Mammary epithelial cell (primary cell): ENCODE data around the gene PTPN20.

Experiments
- CTCF ChIP-seq, 2 donors: IDR thresholded peaks in 1 of 2; conservative IDR thresholded peaks in 1 of 2; 2 replicates each; pipeline ENCODE4 v1.5.1; 2011 to 2012; ENCODE audit warnings: inconsistent platforms in 2 of 2, low read length in 2 of 2, mild to moderate bottlenecking in 2 of 2, control low read depth in 1 of 2, low read depth in 1 of 2; ENCODE audit not compliant: insufficient read depth in 1 of 2; ENCODE audit errors: extremely low read depth in 1 of 2
- EZH2 ChIP-seq: IDR thresholded peaks from 2 replicates; pipeline ENCODE4 v1.6.1; 2012; ENCODE audit warnings: low read length, inconsistent platforms, borderline replicate concordance

GRCh38 chr10:47018026-47018735, 107.0 kb downstream of the PTPN20 start:
- no peak for TF ChIP-seq CTCF (conservative IDR thresholded peaks at IDR 0.05 in 1 of 2, IDR thresholded peaks at IDR 0.05 in 1 of 2; ENCODE audit: extremely low read depth in 1 of 2, insufficient read depth in 1 of 2, low read depth in 1 of 2, low read length in 2 of 2)
- no peak for TF ChIP-seq EZH2
